BLaER1 treated with 17β-estradiol and CSF1 and Interleukin-3, amounts not matched to agents 10 nM and 100 nM (cell line): Measurements from ENCODE around the gene CD9.

Source experiments
- H3K27ac ChIP-seq, 11 experiments: shearing (Covaris generic); formaldehyde crosslinking; 2 replicates each; pipeline ENCODE4 v1.8.1; 2022
- H3K27me3 ChIP-seq, 11 experiments: shearing (Covaris generic); formaldehyde crosslinking; 2 replicates each; pipeline ENCODE4 v1.8.1; 2022
- H3K36me3 ChIP-seq, 11 experiments: shearing (Covaris generic); formaldehyde crosslinking; 2 replicates each; pipeline ENCODE4 v1.8.1; 2022
- H3K4me1 ChIP-seq, 10 experiments: shearing (Covaris generic); formaldehyde crosslinking; 2 replicates each; pipeline ENCODE4 v1.8.1; 2022
- H3K4me2 ChIP-seq, 11 experiments: shearing (Covaris generic); formaldehyde crosslinking; 2 replicates each; pipeline ENCODE4 v1.8.1; 2022
- H3K4me3 ChIP-seq, 10 experiments: shearing (Covaris generic); formaldehyde crosslinking; 2 replicates each; pipeline ENCODE4 v1.8.1; 2022
- H3K9ac ChIP-seq, 11 experiments: shearing (Covaris generic); formaldehyde crosslinking; 2 replicates each; pipeline ENCODE4 v1.8.1; 2022
- H3K9me3 ChIP-seq, 11 experiments: shearing (Covaris generic); formaldehyde crosslinking; replicated peaks in 1 of 11; 2 replicates each; pipeline ENCODE4 v1.8.1; 2022
- H4K20me1 ChIP-seq, 11 experiments: shearing (Covaris generic); formaldehyde crosslinking; 2 replicates each; pipeline ENCODE4 v1.8.1; 2022
- Cebpa-rat ChIP-seq, 11 experiments: shearing (Covaris generic); IDR thresholded peaks; 2 replicates each; pipeline ENCODE4 v1.8.1; 2022

The CD9 gene

DNA sequence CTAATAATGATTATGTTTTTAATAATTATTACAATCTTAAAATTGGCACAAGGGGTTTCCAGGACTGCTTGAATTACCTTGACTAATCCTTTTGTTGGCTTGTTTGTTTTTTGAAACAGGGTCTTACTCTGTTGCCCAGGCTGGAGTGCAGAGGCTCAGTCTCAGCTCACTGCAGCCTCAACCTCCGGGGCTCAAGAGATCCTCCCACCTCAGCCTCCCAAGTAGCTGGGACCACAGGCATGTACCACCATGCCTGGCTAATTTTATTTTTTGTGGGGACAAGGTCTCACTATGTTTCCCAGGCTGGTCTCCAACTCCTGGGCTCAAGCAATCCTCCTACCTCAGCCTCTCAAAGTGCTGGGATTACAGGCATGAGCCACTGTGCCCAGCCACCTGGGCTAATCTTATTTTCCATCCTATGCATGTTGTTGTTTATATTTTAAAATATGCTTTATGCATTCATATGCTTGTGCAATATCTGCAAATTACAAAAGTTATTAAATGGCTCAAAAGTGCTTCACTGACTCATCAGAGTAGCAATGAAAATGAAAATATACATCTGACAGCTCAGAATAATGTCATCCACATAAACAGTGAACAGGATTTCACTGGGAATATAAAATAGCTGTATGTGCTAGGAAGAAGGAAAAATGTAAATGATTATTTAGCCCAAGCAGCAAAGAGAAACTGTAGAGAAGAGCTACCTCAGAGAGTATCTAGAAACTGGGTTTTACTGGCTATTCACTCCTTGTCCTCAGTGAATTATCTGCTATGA lies 85.5 kb downstream of the CD9 start:
- Histone ChIP-seq H3K4me3 (no peak overlapping the region), H3K36me3 (no peaks in the 10 kb centered on the region), H3K27me3 (no peaks in the 10 kb centered on the region), H3K9ac (no peak overlapping the region), H4K20me1 (no peaks in the 10 kb centered on the region), H3K4me1 (peaks cover 7 to 28% (median 17%) of the 10 kb centered on the region in 10 experiments), H3K4me2 (peak overlapping the region in 1 of 11 experiments; percentile 1; a peak in 3 of 22 replicates), H3K9me3 (peaks cover 0 to 8% (median 6%) of the 10 kb centered on the region in 11 experiments; a peak in 11 of 22 replicates), H3K27ac (no peak overlapping the region)
- no peak for TF ChIP-seq Cebpa-rat (IDR thresholded peaks at IDR 0.05)
